Measurements from ENCODE around the gene SLC44A3.

Gene SLC44A3

DNA sequence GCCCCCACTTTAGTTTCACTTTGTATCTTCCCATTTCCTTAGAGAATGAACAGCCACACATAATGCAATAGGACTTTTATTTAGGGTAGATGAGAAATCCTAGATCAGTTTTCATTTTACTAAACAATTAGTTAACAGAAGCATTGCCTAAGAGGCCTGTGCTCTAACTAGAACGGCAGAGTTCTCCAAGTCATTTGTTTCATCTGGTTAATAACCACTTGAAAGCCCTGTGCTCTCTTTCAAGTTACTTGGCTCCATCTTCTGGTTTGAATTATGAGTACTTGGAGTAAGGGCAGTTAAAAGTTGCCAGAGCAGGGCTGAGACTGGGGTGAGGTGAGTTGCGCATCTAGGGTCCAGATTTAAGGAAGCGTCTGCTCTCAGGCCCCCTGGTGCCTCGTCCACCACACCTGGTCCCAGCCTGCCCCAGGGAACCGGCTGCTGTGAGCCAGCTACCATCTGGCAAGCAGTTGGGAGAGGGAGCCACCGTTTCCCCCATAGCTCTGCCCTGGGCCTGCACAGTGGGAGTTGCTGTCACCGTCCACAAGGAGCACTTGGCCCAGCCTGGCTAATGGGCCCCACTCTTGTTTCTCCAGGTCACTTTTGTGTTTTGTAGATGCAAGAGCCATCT, 18.1 kb upstream of the SLC44A3 start:
- DNase-seq (ENCODE audit: low spot score) = peak; percentile 71

DNA sequence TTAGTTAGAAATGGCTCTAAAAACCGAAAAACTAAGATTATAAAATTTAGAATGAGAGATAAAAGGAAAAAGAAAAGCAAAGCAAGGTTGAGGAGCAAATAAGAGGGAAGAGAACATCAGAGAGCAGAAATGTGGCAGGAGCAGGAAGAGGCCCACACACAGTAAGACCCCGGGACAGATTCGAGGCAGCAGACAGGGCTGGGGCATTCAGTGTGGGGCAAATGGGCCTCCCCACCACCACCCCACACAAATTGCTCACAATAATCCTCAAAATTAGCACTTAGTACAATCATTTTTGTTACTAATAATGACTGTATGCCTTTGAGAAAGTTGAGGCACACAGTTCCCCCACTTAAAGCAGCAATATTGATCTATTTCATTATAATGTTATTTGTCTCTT, 17.1 kb upstream of the SLC44A3 start:
- DNase-seq (ENCODE audit: low spot score) = no peak

DNA sequence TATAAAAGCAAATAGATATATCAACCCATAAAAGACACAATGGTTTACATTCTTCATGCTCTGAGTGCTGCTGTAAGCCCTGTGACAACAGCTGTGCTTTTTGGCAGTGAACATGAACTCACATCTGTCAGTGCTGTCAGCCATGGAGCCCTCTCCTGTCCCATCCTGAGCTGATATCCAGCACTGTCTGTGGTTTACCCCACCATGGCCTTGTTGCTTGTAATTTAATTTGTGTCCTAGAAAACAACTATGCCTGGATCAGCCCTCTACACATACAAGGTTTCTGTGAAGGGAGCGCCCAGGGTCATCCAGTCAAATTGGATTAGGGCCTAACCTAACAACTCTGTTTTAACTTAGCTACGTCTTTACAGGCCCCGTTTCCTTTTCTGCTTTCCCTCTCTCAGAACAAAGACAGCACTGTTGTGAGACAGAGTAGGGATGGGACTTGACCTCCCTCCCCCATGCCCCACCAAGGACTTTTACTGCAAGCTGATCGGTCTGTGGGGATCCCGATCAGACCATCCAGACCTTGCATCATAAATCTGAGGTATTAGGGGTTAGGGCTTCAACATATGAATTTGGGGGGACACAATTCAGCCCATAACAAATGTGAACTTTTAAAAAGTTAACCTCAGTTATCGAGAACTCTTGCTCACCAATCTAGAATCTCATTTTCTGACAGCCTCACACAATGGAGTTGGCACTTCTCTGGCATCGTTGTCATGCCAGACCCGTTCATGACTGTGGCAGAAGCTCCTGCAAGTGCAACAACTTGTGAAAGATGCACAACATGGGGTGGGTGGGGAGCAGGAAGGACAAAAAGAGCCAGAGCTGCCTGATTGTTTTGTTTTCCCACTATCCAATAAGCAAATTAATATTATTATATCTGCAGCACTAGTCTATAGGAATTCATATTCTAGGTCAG, 16.4 kb upstream of the SLC44A3 start:
- DNase-seq (ENCODE audit: low spot score) = peak; percentile 15

DNA sequence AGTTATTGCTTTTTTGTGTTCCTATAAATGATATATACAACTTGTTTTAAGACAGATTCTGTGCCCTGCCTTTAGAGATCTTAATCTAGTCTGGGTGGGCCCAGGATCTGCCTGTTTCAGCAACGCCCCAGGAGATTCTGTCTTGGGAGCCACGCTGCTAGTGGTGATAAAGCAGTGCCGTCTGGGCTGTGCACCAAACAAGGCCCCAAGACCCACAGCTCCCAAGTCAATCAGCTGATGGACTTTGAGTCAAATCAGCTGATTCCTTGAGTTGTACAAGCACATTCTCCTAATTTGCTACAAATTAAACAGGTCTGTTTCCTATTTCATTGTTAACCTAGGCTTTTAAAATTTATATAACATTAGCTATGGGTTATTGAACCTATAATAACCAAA, 15.7 kb upstream of the SLC44A3 start:
- DNase-seq (ENCODE audit: low spot score) = no peak

DNA sequence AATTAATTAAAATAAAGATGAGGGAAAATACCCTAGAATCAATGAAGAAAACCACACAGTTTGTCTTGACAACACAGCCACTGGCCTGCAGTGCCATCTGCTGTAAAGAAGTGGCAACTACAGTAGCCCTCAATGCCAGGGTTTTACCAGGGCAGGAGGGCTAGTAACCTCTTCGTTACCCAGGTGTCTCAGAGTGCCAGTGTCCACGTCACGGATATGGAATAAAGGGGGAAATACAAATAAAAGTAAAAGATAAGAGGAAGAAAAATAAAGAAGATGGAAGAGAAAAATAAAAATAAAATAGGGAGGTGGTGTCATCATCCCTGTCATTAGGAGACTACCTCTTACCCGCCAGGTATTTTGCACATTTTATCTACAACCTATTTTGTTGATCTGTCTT, 14.2 kb upstream of the SLC44A3 start:
- peak; percentile 61 for DNase-seq (ENCODE audit: low spot score)

DNA sequence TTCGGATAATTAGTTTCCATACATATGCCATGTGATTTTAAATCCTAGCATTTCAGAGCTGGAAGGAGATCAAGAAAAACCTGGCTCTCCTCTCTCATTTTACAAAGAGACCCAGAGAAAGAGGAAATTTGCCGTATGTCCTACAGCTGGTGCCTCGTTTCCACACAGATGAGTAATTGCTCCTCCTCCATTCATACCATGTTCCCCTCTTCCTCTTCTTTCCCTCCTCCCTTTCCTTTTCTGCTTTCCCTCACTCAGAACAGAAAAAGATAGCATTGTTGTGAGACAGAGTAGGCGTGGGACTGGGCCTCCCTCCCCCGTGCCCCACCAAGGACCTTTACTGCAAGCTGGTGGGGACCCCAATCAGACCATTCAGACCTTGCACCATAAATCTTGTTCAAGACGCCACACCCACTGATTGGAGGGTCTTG, 13.7 kb upstream of the SLC44A3 start:
- peak; percentile 43 for DNase-seq (ENCODE audit: low spot score)

DNA sequence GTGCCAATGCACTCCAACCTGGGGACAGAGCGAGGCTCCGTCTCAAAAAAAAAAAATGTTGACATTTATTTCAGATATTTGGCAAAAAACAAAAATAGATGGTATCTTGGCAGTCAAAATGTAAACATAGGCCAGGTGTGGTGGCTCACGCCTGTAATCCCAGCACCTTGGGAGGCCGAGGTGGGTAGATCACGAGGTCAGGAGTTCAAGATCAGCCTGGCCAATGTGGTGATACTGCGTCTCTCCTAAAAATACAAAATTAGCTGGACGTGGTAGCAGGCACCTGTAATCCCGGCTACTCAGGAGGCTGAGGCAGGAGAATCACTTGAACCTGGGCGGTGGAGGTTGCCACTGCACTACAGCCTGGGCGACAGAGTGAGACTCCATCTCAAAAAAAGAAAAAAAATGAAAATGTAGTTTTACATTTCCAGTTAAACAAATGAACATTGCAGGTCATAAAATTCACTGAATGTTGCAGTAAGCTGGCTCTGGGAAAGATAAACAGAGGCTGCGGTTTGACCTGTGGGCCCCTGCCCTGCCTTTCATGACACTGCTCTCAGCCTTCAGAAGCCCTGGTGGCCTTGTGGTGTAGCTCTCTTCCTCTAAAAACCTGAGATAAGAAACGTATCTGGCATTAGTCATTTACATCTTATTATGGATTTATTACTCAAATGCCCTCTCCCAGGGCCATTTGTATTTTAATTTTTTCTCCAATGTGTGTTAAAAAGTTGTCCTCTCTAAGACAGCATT, 12.2 kb upstream of the SLC44A3 start:
- no peak for DNase-seq (ENCODE audit: low spot score)

DNA sequence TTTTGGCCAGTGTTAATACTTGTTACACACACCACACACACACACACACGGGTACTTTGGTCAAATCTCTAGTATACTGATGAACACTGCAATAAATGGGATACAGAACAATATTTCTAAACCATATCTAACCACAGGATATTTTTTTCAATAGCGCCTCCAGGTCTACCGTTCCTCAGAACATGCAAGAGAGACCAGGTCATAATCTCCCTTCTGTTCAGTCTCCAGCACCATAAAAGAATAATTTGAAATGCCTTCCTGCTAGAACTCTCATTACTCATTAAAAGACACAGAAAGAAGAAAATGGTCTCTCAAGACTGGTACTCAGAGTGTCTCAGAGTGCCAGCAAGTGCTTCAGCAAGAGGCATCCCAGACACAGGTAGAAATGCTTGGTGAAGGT, 11.5 kb upstream of the SLC44A3 start:
- DNase-seq (ENCODE audit: low spot score) = no peak

DNA sequence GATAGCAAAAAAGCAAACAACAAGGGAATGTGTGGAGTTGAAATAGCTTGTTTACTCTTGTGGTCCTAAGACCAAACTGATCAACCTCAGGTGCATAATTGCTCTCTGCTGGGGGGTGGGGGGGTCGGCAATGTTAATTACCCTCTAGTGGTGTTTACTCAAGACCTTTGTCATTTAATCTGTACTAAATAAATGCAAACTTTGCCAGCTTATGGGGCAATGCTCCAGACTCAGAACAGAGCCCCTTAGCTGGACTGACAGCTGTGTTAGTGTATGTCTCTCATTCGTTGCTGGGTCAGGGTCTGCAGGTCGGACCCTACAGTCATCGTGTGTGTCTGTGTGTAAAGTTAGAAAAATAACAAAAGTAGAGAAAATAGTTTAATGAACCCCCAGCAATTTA, 7.2 kb upstream of the SLC44A3 start:
- no peak for DNase-seq (ENCODE audit: low spot score)

DNA sequence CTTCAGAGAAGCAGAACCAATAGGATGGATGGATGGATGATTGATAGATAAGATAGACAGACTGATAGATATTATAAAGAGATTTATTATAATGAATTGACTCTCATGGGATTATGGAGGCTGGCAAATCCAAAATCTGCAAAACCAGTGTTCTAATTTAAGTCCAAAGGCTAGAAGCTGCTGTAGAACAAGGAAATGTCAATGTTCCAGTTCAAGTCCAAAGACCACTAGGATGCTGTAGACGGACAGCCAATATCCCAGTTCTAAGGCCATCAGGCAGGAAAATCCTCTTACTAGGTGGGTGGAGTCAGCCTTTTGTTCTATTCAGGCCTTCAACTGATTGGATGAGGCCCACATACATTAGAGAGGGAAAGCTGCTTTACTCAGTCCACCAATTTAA, 4.1 kb upstream of the SLC44A3 start:
- no peak for DNase-seq (ENCODE audit: low spot score)

DNA sequence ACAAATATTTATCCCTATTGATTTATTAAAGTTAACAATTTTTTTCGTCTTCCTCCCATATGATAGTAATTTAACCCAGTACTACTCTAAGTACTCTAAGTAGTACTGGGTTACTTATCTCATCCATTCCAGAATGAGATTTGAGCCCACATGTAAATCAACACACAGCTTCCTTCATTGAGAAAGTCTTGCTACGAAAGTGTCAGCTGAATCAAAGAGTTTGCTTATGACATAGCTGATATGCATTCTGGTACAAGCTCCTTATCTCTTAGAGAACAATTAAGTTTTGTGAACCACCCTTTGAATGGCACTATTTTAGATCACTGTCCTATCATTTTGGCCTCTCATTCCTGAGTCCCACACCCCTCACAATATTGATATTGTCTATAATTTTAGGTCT, 2.4 kb upstream of the SLC44A3 start:
- no peak for DNase-seq (ENCODE audit: low spot score)

DNA sequence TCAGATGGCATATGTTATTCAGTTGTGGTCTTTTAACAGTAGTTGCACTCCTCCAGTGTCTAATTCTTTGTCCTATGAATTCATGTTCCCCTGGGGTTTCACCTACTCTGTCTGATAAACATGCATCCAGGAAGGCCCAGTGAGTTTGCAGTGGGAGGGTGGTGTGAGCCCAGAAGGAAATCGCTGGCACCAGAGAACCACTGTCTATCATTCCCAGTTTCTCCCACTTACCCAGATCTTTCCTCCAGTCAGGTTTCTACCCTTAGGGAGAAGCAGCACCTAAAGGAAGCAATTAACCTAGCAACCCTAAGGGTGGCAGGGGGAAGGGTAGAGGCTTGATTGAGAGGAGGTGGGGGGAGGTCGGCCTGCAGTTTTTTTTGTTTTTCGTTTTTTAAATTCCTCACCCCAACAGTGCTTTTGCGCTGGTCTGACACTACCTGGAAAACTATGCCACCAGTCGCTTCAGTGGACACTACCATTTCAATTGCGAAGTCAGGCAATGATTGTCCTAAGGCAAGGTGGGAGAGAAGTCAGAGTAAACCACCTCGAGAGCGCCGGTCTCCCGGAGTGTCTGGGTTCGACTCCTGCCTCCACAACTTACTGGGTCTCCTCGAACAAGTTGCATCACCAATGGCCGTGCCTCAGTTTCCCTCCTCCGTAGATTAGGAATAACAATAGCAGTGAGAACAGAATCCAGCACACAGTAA, 766 bp upstream of the SLC44A3 start:
- DNase-seq (ENCODE audit: low spot score) = no peak

DNA sequence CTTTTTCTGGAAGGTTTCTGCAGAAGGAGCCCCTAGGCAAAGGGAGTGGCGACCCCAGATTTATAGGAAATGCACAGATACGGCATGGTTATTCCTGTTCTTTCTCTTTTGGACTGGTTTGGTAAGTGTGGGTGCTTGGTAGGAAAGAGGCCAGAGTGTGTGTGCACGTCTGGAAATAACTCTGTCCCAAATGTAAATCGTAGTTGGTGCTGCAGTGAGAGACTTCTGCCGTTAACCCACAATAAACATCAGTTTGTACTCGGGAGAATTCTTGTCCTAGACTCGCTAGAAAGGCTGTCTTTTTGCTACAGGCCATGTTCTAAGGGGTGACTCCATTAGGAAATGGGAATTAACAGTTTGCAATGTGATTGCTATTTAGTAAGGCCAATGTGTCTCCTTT, 779 bp downstream of the SLC44A3 start:
- DNase-seq (ENCODE audit: low spot score) = no peak

DNA sequence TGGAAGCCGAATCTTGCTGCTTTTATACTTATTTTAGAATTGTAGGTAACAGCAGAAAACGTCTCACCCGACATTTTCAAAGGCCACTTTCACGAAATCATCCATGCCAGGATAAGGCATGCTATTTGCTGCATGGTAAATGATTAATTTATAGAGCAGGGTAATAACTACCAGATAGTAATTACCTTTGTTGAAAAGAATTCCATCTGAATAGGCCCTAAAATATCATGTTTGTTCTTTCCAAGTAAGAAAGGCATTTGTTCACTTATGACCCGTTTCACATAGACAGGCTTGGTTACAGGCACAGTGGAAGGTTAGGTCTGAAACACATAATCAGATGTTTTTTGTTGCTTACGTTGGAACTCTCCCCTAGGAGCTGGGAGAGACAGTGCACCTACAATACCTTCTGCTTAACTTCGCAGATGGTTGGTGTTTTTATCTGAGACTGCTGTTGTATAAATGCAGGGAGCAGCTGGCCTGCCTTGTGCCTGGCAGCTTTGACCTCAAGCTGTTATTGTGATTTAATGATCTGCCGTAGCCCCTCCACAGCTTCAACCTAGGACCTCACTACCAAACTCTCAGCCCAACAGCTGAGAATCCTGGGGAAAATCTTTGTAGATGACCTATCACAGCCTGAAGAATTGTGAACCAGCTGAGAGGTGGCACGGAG, 1.6 kb downstream of the SLC44A3 start:
- DNase-seq (ENCODE audit: low spot score) = no peak

DNA sequence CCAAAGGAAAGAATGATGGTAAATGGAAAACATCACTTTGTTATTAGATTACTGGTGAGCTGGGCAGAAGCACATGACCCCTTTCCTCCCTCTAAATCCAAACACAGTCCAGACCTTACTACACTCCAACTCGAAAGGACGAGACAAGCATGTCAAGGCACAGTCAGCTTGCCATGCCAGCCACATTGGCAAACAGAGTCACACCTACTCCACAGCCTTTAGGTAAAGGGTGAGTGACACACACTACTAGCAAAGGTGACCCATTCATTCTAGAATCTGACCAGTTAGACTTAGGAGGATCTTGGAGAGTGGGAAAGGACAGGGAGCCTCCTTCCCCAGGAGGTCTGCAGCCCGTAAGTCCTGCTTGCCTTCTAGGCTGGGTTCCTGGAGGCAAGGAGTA, 3.0 kb downstream of the SLC44A3 start:
- no peak for DNase-seq (ENCODE audit: low spot score)

DNA sequence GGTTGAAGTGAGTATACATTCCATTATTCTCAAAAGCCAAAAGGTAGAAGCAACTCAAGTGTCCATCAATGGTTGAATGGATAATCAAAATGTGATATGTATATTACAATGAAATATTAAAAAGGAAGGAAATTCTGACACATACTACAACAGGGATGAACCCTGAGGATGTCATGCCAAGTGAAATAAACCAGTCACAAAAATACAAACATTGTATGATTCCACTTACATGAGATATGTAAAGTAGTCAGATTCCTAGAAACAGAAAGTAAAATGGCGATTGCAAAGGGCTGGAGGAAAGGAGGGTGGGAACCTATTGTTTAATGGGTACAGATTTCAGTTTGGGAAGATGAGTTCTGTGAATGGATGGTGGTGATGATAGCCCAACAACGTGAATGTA, 5.8 kb downstream of the SLC44A3 start:
- DNase-seq (ENCODE audit: low spot score) = no peak

DNA sequence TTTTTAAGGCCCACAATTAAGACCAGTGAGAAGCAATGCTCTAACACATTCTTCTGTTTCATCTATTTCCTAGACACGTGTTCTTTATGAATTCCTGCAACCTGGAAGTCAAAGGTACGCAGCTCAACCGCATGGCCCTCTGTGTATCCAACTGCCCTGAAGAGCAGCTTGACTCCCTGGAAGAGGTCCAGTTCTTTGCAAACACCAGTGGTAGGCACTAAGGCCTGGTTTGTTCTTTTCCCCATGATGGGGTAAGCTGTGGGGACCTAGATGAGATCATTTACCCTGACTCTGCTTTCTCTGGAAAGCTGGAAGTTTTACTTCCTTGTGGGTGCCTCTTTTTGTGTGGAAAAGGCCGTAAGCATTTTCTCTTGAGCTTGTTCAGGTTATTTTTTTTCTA, 7.3 kb downstream of the SLC44A3 start:
- DNase-seq (ENCODE audit: low spot score) = no peak

DNA sequence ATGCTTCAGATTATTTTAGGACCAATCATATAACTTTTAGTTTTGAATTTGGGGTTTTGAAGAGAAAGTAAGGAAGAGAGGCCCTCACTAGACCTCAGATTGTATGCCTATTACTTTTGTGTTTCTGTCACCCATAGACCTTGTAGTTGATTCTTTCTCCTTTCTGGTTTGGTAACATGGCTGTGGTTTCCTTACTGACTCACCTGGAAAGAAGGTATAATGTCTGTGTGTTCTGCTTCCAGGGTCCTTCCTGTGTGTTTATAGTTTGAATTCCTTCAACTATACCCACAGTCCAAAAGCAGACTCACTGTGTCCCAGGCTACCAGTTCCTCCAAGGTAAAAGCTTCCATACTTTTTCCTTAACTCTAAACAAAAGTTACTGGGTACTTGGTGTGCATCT, 8.1 kb downstream of the SLC44A3 start:
- DNase-seq (ENCODE audit: low spot score) = no peak

DNA sequence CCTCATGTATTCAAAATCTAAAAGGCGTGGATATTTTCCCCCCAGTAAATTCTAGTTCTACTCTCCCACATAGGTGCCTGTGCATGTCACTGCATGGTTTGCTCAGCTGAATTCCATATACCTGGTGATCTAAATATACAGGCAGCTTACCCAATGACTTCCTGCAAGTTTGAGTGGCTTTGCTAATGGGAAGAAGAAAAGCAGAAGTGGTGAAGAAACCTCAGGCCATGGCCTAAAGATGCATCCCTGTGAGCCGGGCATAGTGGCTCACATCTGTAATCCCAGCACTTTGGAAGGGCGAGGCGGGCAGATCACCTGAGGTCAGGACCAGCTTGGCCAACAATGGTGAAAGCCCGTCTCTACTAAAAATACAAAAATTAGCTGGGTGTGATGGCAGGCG, 11.5 kb downstream of the SLC44A3 start:
- DNase-seq (ENCODE audit: low spot score) = no peak

DNA sequence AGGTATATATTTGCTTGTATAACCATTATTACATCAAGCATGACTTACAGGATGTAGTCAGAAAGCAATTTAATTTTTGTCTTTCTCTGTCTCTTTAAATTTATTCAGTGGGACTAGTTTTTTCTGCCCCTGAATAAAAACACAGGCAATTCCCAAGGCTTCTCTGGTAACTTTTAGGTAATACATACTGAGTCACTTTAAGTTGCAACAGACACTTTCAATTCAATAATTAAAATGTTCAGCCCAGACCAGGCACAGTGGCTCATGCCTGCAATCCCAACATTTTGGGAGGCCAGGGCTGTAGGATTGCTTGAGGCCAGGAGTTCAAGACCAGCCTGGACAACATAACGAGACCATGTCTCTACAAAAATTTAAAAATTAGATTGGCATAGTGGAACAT, 12.3 kb downstream of the SLC44A3 start:
- no peak for DNase-seq (ENCODE audit: low spot score)

DNA sequence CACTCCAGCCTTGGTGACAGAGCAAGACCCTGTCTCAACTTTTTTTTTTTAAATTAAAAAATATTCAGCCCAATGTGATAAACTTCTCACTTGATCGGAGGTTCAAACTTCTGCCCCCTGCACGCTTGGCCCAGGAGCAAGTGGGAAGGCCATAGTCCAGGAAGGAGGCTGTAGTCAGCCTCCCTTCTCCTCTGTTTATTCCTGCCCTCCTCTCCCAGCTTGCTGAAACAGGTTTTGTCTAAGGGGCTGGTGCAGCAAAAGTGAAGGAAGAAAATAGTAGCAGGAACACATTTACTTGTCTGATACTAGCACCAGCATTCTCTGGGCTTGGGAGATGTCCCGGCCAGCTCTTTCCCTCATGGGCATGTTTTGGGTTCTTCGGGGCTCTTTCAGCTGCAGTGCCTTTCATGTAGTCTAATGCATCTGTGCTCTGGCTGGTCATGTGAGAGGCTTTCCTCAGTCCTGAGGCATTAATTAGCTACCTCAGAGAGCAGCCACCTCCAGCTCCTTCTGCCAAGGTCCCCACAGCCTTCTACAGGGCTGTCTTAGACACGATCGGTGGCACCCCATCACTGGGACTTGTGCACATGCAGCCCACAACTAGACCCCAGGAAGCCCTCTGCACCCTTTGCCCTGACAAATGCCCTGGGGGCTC, 12.9 kb downstream of the SLC44A3 start:
- no peak for DNase-seq (ENCODE audit: low spot score)

Measured in AG08395 (cell line).